ENCODE data around the gene BOLA3.
"Not testable (repeated sequence)": the region's sequence is repeated elsewhere in the genome, so short reads cannot be mapped to it uniquely, and the experiment has no call there.

The BOLA3 gene

GRCh38 chr2:74188018-74188601, 40.4 kb upstream of the BOLA3 start:
- Mint-ChIP-seq H3K36me3 (ENCODE audit: low read depth) (no peaks in the 10 kb centered on the region), H3K27me3 (ENCODE audit: low read depth, poor library complexity) (peaks cover 21% of the 10 kb centered on the region), H3K9me3 (no peaks in the 10 kb centered on the region), H3K4me3 (no peak overlapping the region), H3K27ac (peak overlapping the region; percentile 16), H3K4me1 (peaks cover 24% of the 10 kb centered on the region)
- no peak for DNase-seq
- no peak for TF ChIP-seq CTCF (IDR thresholded peaks at IDR 0.05)

DNA sequence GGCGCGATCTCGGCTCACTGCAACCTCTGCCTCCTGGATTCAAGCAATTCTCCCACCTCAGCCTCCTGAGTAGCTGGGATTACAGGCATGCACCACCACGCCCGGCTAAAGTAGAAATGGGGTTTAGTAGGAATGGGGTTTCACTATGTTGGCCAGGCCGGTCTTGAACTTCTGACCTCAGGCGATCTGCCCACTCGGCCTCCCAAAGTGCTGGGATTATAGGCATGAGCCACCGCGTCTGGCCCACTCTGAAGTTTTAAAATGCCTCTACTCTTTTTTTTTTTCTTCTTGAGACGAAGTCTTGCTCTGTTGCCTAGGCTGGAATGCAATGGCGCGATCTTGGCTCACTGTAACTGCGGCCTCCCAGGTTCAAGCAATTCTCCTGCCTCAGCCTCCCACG, 39.0 kb upstream of the BOLA3 start:
- peaks cover 11% of the 10 kb centered on the region for H3K27me3 Mint-ChIP-seq (ENCODE audit: low read depth, poor library complexity)
- H3K27ac Mint-ChIP-seq; H3K4me3 Mint-ChIP-seq; DNase-seq; H3K36me3 Mint-ChIP-seq (ENCODE audit: low read depth); H3K9me3 Mint-ChIP-seq: not testable (repeated sequence)
- H3K4me1 Mint-ChIP-seq = peaks cover 28% of the 10 kb centered on the region

- TF ChIP-seq CTCF (IDR thresholded peaks at IDR 0.05) = no peak
- DNase-seq = no peak
- H3K27me3 Mint-ChIP-seq (ENCODE audit: low read depth, poor library complexity) = peaks cover 11% of the 10 kb centered on the region
Measured at GRCh38 chr2:74186038-74186437, 38.3 kb upstream of the BOLA3 start.

DNA sequence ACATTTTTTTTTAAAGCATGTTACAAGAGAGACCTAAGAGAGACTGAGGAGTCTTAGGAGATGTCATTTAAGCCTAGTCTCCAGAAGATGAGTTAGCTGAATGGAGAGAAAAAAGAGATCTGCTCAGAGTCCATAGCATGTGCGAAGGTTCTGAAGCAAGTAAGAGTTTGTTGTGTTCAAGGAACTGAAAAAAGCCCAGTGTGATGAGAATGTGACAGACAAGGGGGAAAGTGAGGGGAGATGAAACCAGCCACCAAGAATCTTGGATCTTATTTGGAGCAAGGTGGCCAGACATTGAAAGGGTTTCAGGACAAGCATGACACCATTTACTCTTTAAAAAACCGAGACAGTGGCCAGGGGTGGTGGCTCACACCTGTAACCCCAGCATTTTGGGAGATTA, 36.2 kb upstream of the BOLA3 start:
- Mint-ChIP-seq H3K4me1 (peaks cover 27% of the 10 kb centered on the region), H3K9me3 (no peaks in the 10 kb centered on the region), H3K4me3 (no peak overlapping the region), H3K27me3 (ENCODE audit: low read depth, poor library complexity) (peaks cover 8% of the 10 kb centered on the region), H3K36me3 (ENCODE audit: low read depth) (no peaks in the 10 kb centered on the region), H3K27ac (no peak overlapping the region)
- TF ChIP-seq CTCF (IDR thresholded peaks at IDR 0.05) = no peak
- no peak for DNase-seq

More at GRCh38 chr2:74186038-74186437, 38.3 kb upstream of the BOLA3 start:
- H3K27ac Mint-ChIP-seq = no peak overlapping the region
- H3K36me3 Mint-ChIP-seq (ENCODE audit: low read depth) = no peaks in the 10 kb centered on the region
- no peaks in the 10 kb centered on the region for H3K9me3 Mint-ChIP-seq
- H3K4me3 Mint-ChIP-seq = no peak overlapping the region
- peaks cover 29% of the 10 kb centered on the region for H3K4me1 Mint-ChIP-seq

- Mint-ChIP-seq H3K4me1 (peaks cover 25% of the 10 kb centered on the region), H3K27ac (peak overlapping the region; percentile 23), H3K36me3 (ENCODE audit: low read depth) (peaks cover 6% of the 10 kb centered on the region), H3K9me3 (peaks cover 9% of the 10 kb centered on the region), H3K27me3 (ENCODE audit: low read depth, poor library complexity) (peaks cover 8% of the 10 kb centered on the region), H3K4me3 (no peak overlapping the region)
- no peak for TF ChIP-seq CTCF (IDR thresholded peaks at IDR 0.05)
- DNase-seq = no peak
Measured at GRCh38 chr2:74181739-74182138, 34.0 kb upstream of the BOLA3 start.

DNA sequence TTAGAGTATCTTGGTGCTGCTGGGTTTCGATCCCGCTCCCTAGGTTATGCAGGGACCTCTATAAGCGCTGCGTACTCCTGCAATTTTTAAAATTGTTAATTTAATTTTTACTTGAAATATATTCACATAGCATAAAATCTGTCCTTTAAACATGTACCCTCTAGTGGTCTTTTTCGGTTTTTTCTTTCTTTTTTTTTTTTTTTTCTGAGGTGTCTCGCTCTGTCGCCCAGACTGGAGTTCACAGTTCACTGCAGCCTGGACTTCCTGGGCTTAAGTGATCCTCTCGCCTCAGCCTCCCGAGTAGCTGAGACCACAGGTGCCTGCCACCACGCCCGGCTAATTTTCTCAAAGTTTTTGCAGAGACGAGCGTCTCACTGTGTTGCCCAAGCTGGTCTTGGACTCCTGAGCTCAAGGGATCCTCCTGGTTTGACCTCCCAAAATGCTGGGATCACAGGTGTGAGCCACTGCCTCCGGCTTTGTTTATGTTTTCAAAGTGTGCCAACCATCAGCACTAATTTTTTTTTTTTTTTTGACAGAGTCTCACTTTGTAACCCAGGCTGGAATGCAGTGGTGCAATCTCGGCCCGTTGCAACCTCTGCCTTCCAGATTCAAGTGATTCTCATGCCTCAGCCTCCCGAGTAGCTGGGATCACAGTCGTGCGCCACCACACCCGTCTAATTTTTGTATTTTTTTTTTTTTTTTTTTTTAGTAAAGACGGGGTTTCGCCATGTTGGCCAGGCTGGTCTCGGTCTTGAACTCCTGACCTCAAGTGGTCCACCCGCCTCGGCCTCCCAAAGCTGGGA, 31.6 kb upstream of the BOLA3 start:
- peaks cover 17% of the 10 kb centered on the region for H3K4me1 Mint-ChIP-seq
- H3K27ac Mint-ChIP-seq = peak overlapping the region; percentile 98
- TF ChIP-seq CTCF (IDR thresholded peaks at IDR 0.05) = peak; percentile 49
- H3K9me3 Mint-ChIP-seq = peaks cover 33% of the 10 kb centered on the region
- peak overlapping the region; percentile 93 for H3K4me3 Mint-ChIP-seq
- peaks cover 3% of the 10 kb centered on the region for H3K27me3 Mint-ChIP-seq (ENCODE audit: low read depth, poor library complexity)
- peak; percentile 20 for DNase-seq
- H3K36me3 Mint-ChIP-seq (ENCODE audit: low read depth) = peaks cover 31% of the 10 kb centered on the region

Measured in nephron progenitor cell (in vitro differentiated cells).